ENCODE data around the gene CRKL.

Gene CRKL

DNA sequence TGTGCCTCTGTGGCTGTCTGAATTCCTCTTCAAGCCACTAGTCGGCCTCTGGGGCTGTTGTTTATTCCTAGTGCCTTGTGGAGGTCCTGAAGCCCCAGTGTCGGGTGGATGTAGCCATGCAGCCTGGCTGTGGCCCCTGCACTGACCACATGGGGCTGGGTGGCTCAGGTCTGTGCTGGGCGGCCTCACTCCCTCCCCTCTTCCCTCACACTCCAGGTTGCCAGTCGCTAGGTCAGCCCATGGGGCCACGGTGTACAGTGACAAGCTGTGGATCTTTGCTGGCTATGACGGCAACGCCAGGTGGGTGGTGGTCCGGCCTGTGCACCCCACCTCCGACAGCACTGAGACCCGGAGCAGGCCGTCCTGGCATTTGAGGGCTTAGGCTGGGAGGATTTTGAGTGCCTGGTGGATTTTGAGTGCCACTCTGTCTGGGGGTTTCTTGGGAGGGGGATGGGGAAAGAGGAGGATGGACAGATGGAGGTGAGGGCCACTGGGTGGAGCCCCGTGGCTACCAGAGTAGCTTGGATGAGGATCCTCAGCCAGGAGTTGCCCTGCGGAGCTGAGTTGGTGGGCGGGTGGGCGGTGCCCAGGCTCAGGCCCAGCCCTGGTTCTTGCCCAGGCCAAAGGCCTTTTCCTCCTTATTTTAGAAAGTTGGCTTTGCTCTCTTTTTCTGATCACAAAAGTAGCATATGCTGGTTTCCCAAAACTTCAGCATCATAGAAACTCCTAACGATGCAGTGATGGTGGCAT lies 71.5 kb downstream of the CRKL start:
- no peak for DNase-seq (ENCODE audit: low spot score in 2 of 2)
- Histone ChIP-seq H3K36me3 (replicated peaks) (peaks cover 28% of the 10 kb centered on the region), H3K27me3 (ENCODE audit: low read depth) (no peaks in the 10 kb centered on the region), H3K4me1 (no peaks in the 10 kb centered on the region), H3K9me3 (no peaks in the 10 kb centered on the region), H3K4me3 (no peak overlapping the region)
- in situ Hi-C loops (cut with MboI; ENCODE audit: low sequenced_read_pairs) = loop anchor here (10.0 kb wide), 2 partner anchors 74 to 184 kb away; partner anchors contain the start of gene CRKL

DNA sequence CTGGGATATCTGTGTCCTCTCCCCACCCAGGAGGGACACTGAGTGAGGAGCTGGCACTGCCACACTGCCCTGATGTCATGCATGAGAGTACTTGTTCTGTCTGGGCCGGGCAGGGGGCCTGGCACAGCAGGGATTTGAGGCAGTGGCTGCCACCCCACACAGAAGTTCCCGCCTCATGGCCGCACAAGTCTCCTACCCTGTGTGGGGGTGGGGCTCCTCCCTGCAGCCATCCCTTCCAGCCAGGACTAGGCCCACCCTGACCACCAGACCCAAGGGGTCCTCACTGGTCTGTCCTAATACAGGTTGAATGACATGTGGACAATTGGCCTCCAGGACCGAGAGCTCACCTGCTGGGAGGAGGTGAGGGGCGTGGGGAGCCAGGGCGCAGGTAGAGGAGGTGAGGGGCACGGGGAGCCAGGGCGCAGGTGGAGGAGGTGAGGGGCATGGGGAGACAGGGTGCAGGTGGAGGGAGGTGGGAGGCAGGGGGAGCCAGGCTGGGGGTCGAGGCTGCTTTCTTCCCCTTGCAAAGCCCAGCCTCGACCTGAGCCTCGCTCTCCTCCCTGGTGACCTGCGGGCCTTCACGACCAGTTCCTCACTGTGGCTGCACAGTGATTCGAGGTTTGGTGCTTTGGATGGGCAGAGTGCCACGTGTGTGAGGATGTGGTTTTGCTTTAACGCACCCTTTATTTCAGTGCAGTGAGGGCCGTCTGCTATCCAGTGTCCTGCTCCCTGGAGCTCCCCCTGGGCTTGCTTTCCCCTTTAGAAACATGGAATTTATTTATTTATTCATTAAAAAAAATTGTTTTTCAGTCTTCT lies 72.3 kb downstream of the CRKL start:
- H3K4me1 ChIP-seq = no peaks in the 10 kb centered on the region
- H3K27me3 ChIP-seq (ENCODE audit: low read depth) = no peaks in the 10 kb centered on the region
- in situ Hi-C loops (cut with MboI; ENCODE audit: low sequenced_read_pairs) = loop anchor here (10.0 kb wide), 2 partner anchors 75 to 185 kb away; partner anchors contain the start of gene CRKL
- no peak for DNase-seq (ENCODE audit: low spot score in 2 of 2)
- peaks cover 24% of the 10 kb centered on the region for H3K36me3 ChIP-seq (replicated peaks)
- H3K4me3 ChIP-seq = no peak overlapping the region
- no peaks in the 10 kb centered on the region for H3K9me3 ChIP-seq

DNA sequence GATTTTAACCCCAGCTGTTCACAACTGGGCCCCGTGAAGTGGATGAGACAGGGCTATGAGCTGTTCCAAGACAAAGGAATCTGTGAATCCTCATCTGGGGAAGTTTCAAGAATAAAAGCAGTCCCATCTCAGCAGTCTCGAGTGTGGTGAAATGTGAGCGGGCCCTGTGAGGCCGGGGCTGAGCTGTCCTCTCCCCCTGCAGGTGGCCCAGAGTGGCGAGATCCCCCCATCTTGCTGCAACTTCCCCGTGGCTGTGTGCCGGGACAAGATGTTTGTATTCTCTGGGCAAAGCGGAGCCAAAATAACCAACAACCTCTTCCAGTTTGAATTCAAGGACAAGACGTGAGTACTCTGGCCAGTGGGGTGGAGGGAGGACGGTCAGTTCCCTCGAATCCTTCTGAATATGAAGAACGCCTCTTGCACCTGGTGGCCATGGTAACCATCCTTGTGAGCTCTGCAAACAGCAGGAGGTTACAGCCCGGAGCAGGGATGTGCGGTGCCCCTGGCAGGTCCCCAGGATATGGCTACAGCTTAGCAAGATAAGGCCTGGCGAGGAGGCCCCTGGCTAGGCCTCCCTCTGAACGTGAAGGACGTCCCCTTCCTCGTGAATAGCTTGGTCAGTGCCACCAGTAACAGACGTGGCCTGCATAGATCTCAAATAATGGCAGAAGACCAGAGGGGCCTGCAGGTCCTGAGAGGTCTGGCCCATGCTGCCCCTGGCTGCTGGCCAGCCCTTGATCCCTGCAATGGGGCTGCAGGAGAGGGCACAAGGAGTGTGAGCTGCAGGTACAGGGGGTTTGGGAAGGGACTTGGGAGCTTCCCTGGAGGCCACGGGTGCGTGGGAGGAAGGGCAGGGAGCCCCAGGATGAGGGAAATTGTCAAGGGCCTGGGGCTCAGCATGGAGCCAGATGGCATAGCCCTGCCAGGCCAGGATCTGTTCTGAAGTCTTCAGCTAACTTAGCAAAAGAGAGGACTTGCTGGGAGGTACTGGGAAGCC lies 73.3 kb downstream of the CRKL start:
- no peaks in the 10 kb centered on the region for H3K4me1 ChIP-seq
- no peak overlapping the region for H3K4me3 ChIP-seq
- no peak for DNase-seq (ENCODE audit: low spot score in 2 of 2)
- H3K27me3 ChIP-seq (ENCODE audit: low read depth) = no peaks in the 10 kb centered on the region
- in situ Hi-C loops (cut with MboI; ENCODE audit: low sequenced_read_pairs) = no loop called here
- peaks cover 27% of the 10 kb centered on the region for H3K36me3 ChIP-seq (replicated peaks)
- no peaks in the 10 kb centered on the region for H3K9me3 ChIP-seq

DNA sequence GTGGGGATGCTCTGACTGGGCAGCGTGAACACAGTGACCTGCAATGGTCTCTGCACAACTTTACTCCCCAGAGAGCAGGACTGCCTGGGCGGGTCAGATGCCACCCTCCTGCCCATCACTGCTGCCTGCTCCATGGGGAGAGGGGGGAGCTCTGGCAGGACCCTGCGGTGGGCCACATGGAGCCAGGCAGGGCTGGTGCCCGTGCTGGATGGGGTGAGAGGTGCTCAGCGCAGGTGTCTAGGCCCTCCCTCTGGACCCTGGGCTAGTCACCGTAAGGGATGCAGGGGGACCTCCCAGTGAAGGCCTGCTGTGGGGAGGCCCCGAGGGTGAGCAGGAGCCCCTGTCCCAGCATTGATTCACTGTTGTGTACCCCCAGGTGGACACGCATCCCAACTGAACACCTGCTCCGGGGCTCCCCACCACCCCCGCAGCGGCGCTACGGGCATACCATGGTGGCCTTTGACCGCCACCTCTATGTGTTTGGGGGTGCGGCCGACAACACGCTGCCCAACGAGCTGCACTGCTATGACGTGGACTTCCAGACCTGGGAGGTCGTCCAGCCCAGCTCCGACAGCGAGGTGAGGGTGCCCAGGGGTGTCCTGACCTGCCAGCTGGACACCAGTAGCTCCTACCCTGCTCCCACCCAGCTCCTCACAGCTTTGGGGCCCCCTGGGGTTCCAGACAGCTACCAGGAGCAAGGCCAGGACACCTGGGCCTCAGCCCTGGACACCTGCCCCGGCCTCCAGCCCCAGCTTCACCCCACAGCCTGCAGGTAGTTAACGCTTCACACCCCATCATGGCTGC lies 74.2 kb downstream of the CRKL start:
- no peak for DNase-seq (ENCODE audit: low spot score in 2 of 2)
- H3K36me3 ChIP-seq (replicated peaks) = peaks cover 23% of the 10 kb centered on the region
- H3K9me3 ChIP-seq = no peaks in the 10 kb centered on the region
- H3K4me1 ChIP-seq = no peaks in the 10 kb centered on the region
- H3K4me3 ChIP-seq = no peak overlapping the region
- in situ Hi-C loops (cut with MboI; ENCODE audit: low sequenced_read_pairs) = no loop called here
- no peaks in the 10 kb centered on the region for H3K27me3 ChIP-seq (ENCODE audit: low read depth)

DNA sequence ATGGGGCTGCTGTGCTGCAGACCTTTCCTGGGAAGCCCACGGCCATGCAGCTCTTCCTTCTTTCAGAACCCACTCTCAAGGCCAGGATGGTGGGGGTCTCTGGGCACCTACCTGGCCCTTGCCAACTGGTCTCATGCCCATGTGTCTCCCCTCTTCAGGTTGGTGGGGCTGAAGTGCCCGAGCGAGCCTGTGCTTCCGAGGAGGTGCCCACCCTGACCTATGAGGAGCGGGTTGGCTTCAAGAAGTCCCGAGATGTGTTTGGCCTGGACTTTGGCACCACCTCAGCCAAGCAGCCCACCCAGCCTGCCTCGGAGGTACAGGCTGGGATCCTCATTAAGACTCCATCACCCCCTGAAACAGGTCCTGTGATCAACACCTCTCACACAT lies 74.8 kb downstream of the CRKL start:
- Histone ChIP-seq H3K4me1 (no peaks in the 10 kb centered on the region), H3K27me3 (ENCODE audit: low read depth) (no peaks in the 10 kb centered on the region), H3K4me3 (no peak overlapping the region), H3K36me3 (replicated peaks) (peaks cover 26% of the 10 kb centered on the region), H3K9me3 (no peaks in the 10 kb centered on the region)
- in situ Hi-C loops (cut with MboI; ENCODE audit: low sequenced_read_pairs) = no loop called here
- no peak for DNase-seq (ENCODE audit: low spot score in 2 of 2)

DNA sequence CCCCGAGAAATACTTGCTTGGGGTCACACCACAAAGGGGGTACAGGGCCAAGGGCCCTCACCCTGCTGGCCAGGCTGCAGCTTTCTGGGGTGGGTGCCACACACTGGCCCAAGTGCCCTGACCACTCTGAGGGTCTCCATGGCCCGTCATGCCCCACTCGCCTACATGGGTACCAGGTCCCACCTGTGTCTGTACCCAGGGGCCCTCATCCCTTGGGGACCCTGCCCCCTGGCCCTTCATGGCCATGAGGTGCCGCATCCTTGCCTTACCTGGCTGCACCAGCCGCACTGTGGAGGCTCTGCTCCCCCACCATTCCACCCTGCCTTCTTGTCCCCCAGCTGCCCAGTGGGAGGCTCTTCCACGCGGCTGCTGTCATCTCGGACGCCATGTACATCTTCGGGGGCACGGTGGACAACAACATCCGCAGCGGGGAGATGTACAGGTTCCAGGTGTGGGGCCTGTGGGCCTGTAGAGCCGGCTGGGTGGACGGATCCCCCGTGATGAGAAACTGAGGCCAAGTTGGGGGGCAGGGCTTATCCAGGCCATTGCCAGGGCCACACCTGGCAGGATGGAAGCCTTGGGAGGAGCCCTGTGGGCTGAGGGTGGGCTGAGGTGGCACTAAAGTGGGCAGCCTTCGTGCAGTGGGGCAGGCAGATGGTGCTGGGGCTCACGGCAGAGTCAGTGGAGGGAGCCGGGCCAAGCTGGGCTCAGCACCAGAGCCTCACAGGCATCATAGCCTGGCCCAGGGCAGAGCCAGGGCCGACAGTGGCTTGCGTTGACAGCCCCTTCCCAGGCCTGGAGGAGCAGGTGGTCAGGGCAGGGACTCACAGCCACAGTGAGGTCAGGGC lies 75.5 kb downstream of the CRKL start:
- in situ Hi-C loops (cut with MboI; ENCODE audit: low sequenced_read_pairs) = no loop called here
- Histone ChIP-seq H3K36me3 (replicated peaks) (peaks cover 30% of the 10 kb centered on the region), H3K4me3 (no peak overlapping the region), H3K27me3 (ENCODE audit: low read depth) (no peaks in the 10 kb centered on the region), H3K9me3 (no peaks in the 10 kb centered on the region), H3K4me1 (no peaks in the 10 kb centered on the region)
- DNase-seq (ENCODE audit: low spot score in 2 of 2) = no peak

DNA sequence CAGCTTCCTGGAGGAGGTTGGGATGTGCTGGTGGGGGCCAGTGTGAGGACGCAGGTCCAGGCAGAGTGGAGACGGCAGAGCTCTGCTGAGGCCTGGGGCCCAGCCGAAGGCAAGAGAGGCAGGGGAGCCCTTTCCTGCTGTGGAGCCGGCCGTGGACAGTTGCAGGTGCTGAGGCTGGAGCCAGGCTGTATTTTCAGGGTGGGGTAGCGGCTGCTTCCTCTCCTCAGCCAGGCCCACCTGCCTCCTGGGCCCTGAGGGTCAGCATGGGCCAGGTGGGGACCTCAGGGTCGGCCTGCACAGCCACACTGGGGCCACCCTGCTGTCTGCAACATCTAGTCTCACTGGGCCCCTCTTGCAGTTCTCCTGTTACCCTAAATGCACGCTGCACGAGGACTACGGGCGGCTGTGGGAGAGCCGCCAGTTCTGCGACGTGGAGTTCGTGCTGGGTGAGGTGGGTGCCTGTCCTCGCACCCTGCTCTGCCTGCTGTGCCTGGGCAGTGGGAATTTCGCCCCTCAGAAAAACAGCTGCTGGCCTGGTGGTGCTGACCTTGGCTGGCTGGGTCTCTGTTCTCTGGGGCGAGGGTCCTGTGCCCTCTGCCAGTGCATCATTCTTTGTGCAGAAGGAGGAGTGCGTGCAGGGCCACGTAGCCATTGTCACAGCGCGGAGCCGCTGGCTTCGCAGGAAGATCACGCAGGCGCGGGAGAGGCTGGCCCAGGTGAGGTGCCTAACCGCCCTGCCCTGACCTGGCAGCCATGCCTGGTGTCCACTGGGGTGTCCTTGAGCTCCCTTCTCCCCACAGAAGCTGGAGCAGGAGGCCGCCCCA lies 76.3 kb downstream of the CRKL start:
- Histone ChIP-seq H3K27me3 (ENCODE audit: low read depth) (no peaks in the 10 kb centered on the region), H3K9me3 (no peaks in the 10 kb centered on the region), H3K36me3 (replicated peaks) (peaks cover 35% of the 10 kb centered on the region), H3K4me3 (no peak overlapping the region), H3K4me1 (no peaks in the 10 kb centered on the region)
- DNase-seq (ENCODE audit: low spot score in 2 of 2) = no peak
- in situ Hi-C loops (cut with MboI; ENCODE audit: low sequenced_read_pairs) = no loop called here

DNA sequence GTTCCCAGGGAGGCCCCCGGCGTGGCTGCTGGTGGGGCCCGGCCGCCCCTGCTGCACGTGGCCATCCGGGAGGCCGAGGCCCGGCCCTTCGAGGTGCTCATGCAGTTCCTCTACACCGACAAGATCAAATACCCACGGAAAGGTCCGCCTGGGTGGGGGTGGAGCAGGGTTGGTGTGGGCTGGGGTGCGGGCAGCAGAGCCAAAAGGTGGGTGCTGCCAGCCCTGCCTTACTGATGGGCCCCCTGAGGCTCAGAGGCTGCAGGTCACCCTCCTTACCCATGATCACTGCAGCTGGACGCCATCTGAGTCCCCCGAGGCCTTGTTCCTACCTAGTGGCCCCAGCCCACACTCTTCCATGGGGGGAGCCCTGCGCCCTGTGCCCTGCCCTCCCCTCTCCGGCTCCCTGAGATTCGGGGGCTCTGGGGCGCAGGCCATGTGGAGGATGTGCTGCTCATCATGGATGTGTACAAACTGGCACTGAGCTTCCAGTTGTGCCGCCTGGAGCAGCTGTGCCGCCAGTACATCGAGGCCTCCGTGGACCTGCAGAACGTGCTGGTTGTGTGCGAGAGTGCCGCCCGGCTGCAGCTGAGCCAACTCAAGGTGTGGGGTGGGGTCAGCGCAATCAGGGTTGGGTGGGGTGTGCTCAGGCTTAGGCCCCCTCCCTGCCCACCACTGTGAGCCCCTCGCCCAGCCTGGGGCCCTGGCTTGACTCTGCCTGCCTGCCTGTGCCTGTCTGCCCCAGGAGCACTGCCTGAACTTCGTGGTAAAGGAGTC lies 77.1 kb downstream of the CRKL start:
- DNase-seq (ENCODE audit: low spot score in 2 of 2) = no peak
- Histone ChIP-seq H3K4me1 (no peaks in the 10 kb centered on the region), H3K27me3 (ENCODE audit: low read depth) (no peaks in the 10 kb centered on the region), H3K36me3 (replicated peaks) (peaks cover 42% of the 10 kb centered on the region), H3K9me3 (no peaks in the 10 kb centered on the region), H3K4me3 (no peak overlapping the region)
- in situ Hi-C loops (cut with MboI; ENCODE audit: low sequenced_read_pairs) = no loop called here

DNA sequence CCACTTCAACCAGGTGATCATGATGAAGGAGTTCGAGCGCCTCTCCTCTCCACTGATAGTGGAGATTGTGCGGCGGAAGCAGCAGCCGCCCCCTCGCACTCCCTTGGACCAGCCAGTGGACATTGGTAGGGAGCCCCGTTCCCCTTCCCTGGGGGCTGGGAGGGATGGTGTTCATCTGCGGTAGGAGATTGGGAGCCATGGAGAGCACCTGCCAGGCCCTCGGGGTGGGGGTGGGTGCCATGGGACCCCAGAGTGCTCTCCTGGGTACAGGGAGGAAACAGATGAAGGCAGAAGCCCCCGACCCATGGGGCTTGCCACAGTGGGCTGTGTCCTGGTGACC lies 77.7 kb downstream of the CRKL start:
- in situ Hi-C loops (cut with MboI; ENCODE audit: low sequenced_read_pairs) = no loop called here
- no peak for DNase-seq (ENCODE audit: low spot score in 2 of 2)
- H3K27me3 ChIP-seq (ENCODE audit: low read depth) = no peaks in the 10 kb centered on the region
- no peak overlapping the region for H3K4me3 ChIP-seq
- H3K9me3 ChIP-seq = no peaks in the 10 kb centered on the region
- H3K4me1 ChIP-seq = no peaks in the 10 kb centered on the region
- peaks cover 47% of the 10 kb centered on the region for H3K36me3 ChIP-seq (replicated peaks)

DNA sequence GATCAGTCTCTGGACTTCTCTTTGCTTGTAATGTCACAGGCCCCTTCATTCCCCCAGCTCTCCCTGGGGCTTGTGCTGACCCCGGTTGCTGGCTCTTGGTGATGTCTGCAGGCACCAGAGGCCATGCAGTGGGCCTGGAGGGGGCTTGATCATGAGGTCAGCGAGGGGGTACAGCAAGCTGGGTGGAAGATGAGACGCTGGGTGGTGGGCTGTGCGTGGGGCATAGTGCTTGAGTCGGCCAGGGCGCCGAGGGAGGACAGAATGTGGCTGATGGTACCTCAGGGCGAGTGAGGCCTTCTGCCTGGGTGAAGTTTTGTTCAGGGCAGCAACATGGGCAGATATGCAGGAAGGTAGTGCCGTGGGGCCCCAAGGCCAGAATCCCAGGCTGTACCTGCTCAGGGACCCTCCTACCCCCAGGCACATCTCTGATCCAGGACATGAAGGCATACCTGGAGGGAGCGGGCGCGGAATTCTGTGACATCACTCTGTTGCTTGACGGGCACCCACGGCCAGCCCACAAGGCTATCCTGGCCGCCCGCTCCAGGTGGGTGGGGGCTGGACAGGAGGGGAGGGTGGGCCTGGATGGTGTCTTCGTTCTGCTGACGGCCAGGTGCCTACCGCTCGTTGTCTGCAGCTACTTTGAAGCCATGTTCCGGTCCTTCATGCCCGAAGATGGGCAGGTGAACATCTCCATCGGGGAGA lies 78.3 kb downstream of the CRKL start:
- DNase-seq (ENCODE audit: low spot score in 2 of 2) = no peak
- Histone ChIP-seq H3K36me3 (replicated peaks) (peaks cover 53% of the 10 kb centered on the region), H3K4me1 (peaks cover 2% of the 10 kb centered on the region), H3K4me3 (no peak overlapping the region), H3K27me3 (ENCODE audit: low read depth) (no peaks in the 10 kb centered on the region), H3K9me3 (no peaks in the 10 kb centered on the region)
- in situ Hi-C loops (cut with MboI; ENCODE audit: low sequenced_read_pairs) = no loop called here

DNA sequence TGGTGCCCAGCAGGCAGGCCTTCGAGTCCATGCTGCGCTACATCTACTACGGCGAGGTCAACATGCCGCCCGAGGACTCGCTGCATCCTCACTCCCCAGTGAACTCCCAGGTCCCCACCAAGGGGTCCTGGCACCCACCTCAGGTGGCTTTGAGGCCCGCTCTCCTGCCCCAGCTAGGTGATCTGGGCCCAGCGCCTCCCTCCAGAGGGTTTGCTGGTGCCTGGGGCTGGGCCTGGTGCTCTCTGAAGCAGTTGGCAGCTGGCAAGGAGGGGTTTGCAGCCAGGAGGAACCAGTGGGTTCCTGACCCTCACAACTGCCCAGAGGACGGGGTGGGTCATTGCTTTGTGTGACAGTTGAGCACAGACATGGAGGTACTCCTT lies 78.8 kb downstream of the CRKL start:
- peaks cover 8% of the 10 kb centered on the region for H3K4me1 ChIP-seq
- no peak overlapping the region for H3K4me3 ChIP-seq
- H3K27me3 ChIP-seq (ENCODE audit: low read depth) = no peaks in the 10 kb centered on the region
- no peak for DNase-seq (ENCODE audit: low spot score in 2 of 2)
- in situ Hi-C loops (cut with MboI; ENCODE audit: low sequenced_read_pairs) = no loop called here
- peaks cover 57% of the 10 kb centered on the region for H3K36me3 ChIP-seq (replicated peaks)
- H3K9me3 ChIP-seq = no peaks in the 10 kb centered on the region
